Mesendoderm (in vitro differentiated cells): ENCODE measurements around the gene TNIP1. TPM values are rescaled to one million over a fixed set of nuclear protein-coding genes. Genes with fewer than 3 reads are reported as not detected.

Source experiments
- DNase-seq: peaks from one replicate; pipeline ENCODE4 v3.0.0; 2013
- H2AK5ac ChIP-seq: 2 replicates; pipeline ENCODE4 v1.6.1; 2013; ENCODE audit warnings: low read length, inconsistent platforms
- H2BK120ac ChIP-seq: 2 replicates; pipeline ENCODE4 v1.6.1; 2013; ENCODE audit warnings: low read depth, mild to moderate bottlenecking, low read length, moderate library complexity, mixed read lengths
- H2BK15ac ChIP-seq: replicated peaks from 2 replicates; pipeline ENCODE4 v1.6.1; 2013; ENCODE audit warnings: low read depth, mild to moderate bottlenecking, moderate library complexity
- H2BK5ac ChIP-seq: 2 replicates; pipeline ENCODE4 v1.6.1; 2013; ENCODE audit warnings: low read length, inconsistent platforms
- H3K18ac ChIP-seq: 2 replicates; pipeline ENCODE4 v1.6.1; 2013; ENCODE audit warnings: mild to moderate bottlenecking, low read length, mixed read lengths
- H3K23ac ChIP-seq: one replicate; pipeline ENCODE4 v1.6.1; 2013; ENCODE audit warnings: low read length
- H3K27ac ChIP-seq: 2 replicates; pipeline ENCODE4 v1.5.1; 2013; ENCODE audit warnings: low read depth, mild to moderate bottlenecking, inconsistent platforms, low read length, moderate library complexity
- H3K27me3 ChIP-seq: 2 replicates; pipeline ENCODE4 v1.6.1; 2013; ENCODE audit warnings: low read length, control low read depth, mild to moderate bottlenecking, inconsistent platforms; ENCODE audit not compliant: insufficient read depth, poor library complexity
- H3K36me3 ChIP-seq: 2 replicates; pipeline ENCODE4 v1.6.1; 2013; ENCODE audit warnings: low read length, inconsistent platforms; ENCODE audit not compliant: control insufficient read depth, insufficient read depth
- H3K4ac ChIP-seq: one replicate; pipeline ENCODE4 v1.6.1; 2013; ENCODE audit warnings: low read depth, mild to moderate bottlenecking, low read length, moderate library complexity
- H3K4me1 ChIP-seq: 2 replicates; pipeline ENCODE4 v1.6.1; 2013; ENCODE audit warnings: low read depth, low read length, inconsistent platforms; ENCODE audit not compliant: control insufficient read depth
- H3K4me2 ChIP-seq: 2 replicates; pipeline ENCODE4 v1.6.1; 2013; ENCODE audit warnings: low read length
- H3K4me3 ChIP-seq: 2 replicates; pipeline ENCODE4 v1.5.1; 2013; ENCODE audit warnings: mild to moderate bottlenecking, low read length
- H3K56ac ChIP-seq: one replicate; pipeline ENCODE4 v1.6.1; 2013; ENCODE audit warnings: low read length
- H3K79me1 ChIP-seq: 2 replicates; pipeline ENCODE4 v1.6.1; 2013; ENCODE audit warnings: low read length, inconsistent platforms
- H3K79me2 ChIP-seq: 2 replicates; pipeline ENCODE4 v1.6.1; 2013; ENCODE audit warnings: mild to moderate bottlenecking, low read length; ENCODE audit not compliant: control insufficient read depth, insufficient read depth
- H3K9ac ChIP-seq: 2 replicates; pipeline ENCODE4 v1.6.1; 2013; ENCODE audit warnings: low read length, inconsistent platforms
- H4K5ac ChIP-seq: one replicate; pipeline ENCODE4 v1.6.1; 2013; ENCODE audit warnings: low read length
- H4K8ac ChIP-seq: one replicate; pipeline ENCODE4 v1.6.1; 2013; ENCODE audit warnings: low read depth, mild to moderate bottlenecking, control low read depth, low read length, moderate library complexity
- WGBS: extraction: QIAGEN DNeasy Blood & Tissue Kit; methylation state at CpG from one replicate; pipeline ENCODE4 v1.1.7; 2013; ENCODE audit warnings: low lambda C conversion rate, missing lambda C conversion rate; ENCODE audit not compliant: insufficient coverage; ENCODE audit errors: extremely low coverage; 5-methylcytosine and 5-hydroxymethylcytosine counted together
- polyA plus RNA-seq, 2 experiments: library from polyadenylated mRNA; stranded (reverse); fragments of 200-250 nt; gene quantifications; one replicate each; pipeline ENCODE4 v1.2.3, GENCODE V29; 2013

Gene TNIP1
- polyA plus RNA-seq (2013, experiment 1 of 2), result 13.7 TPM
- polyA plus RNA-seq (2013, experiment 2 of 2), result 14.2 TPM

- H3K4ac ChIP-seq, result peak within 1 kb of the TSS; percentile 87
- H3K27me3 ChIP-seq, result no peaks in the 10 kb centered on the region
- DNase-seq, result peak; percentile 87
- peaks cover 3% of the 10 kb centered on the region for H3K4me1 ChIP-seq
- no peaks in the 10 kb centered on the region for H3K79me2 ChIP-seq
- no peak within 1 kb of the TSS for H2BK120ac ChIP-seq
- peak within 1 kb of the TSS; percentile 94 for H3K18ac ChIP-seq
- H4K8ac ChIP-seq, result peak within 1 kb of the TSS; percentile 82
- peak within 1 kb of the TSS; percentile 66 for H3K4me2 ChIP-seq
- H2BK15ac ChIP-seq, result no peak within 1 kb of the TSS
- H3K9ac ChIP-seq, result peak within 1 kb of the TSS; percentile 88
- H3K27ac ChIP-seq, result peak within 1 kb of the TSS; percentile 92
- no peak within 1 kb of the TSS for H2BK5ac ChIP-seq
- WGBS, result no CpG with 5 or more reads among the region's 86 CpGs
- no peak within 1 kb of the TSS for H2AK5ac ChIP-seq
- H3K4me3 ChIP-seq, result peak within 1 kb of the TSS; percentile 64
- no peaks in the 10 kb centered on the region for H3K36me3 ChIP-seq
- peaks cover 6% of the 10 kb centered on the region for H3K79me1 ChIP-seq
- peak within 1 kb of the TSS; percentile 94 for H3K56ac ChIP-seq
- no peak within 1 kb of the TSS for H4K5ac ChIP-seq
- H3K23ac ChIP-seq, result no peak within 1 kb of the TSS
Measured at GRCh38 chr5:151080613-151081430, at the start of gene TNIP1. Gene TNIP1 (minus strand): TSS chr5:151081034. CDS start chr5:151065095, 15,939 bp downstream.

- no peak overlapping the region for H4K8ac ChIP-seq
- DNase-seq, result no peak
- no peak overlapping the region for H3K18ac ChIP-seq
- no peak overlapping the region for H3K4ac ChIP-seq
- H3K9ac ChIP-seq, result no peak overlapping the region
- no peaks in the 10 kb centered on the region for H3K79me1 ChIP-seq
- no peak overlapping the region for H2BK120ac ChIP-seq
- no peak overlapping the region for H3K4me3 ChIP-seq
- peaks cover 41% of the 10 kb centered on the region for H3K36me3 ChIP-seq
- no CpG with 5 or more reads among the region's 8 CpGs for WGBS
- no peaks in the 10 kb centered on the region for H3K4me1 ChIP-seq
- H3K27ac ChIP-seq, result no peak overlapping the region
- no peak overlapping the region for H3K4me2 ChIP-seq
- H2BK15ac ChIP-seq, result no peak overlapping the region
- no peaks in the 10 kb centered on the region for H3K27me3 ChIP-seq
- H2BK5ac ChIP-seq, result no peak overlapping the region
- H4K5ac ChIP-seq, result no peak overlapping the region
- no peak overlapping the region for H3K23ac ChIP-seq
- no peak overlapping the region for H3K56ac ChIP-seq
- H3K79me2 ChIP-seq, result no peaks in the 10 kb centered on the region
- H2AK5ac ChIP-seq, result no peak overlapping the region
Measured at GRCh38 chr5:151130235-151130921, 49.5 kb upstream of the TNIP1 start.

GRCh38 chr5:151128817-151129216 lies 48.0 kb upstream of the TNIP1 start:
- Histone ChIP-seq H3K23ac (no peak overlapping the region), H3K56ac (no peak overlapping the region)

GRCh38 chr5:151127926-151128325 lies 47.1 kb upstream of the TNIP1 start:
- Histone ChIP-seq H3K18ac (no peak overlapping the region), H3K36me3 (peaks cover 36% of the 10 kb centered on the region)

More at GRCh38 chr5:151128817-151129216, 48.0 kb upstream of the TNIP1 start:
- Histone ChIP-seq H3K79me2 (no peaks in the 10 kb centered on the region), H3K4me1 (no peaks in the 10 kb centered on the region), H2BK5ac (no peak overlapping the region), H3K4me2 (no peak overlapping the region), H3K4me3 (no peak overlapping the region), H3K4ac (no peak overlapping the region), H3K79me1 (no peaks in the 10 kb centered on the region), H2AK5ac (no peak overlapping the region), H3K27me3 (no peaks in the 10 kb centered on the region), H2BK15ac (no peak overlapping the region), H3K27ac (no peak overlapping the region), H2BK120ac (no peak overlapping the region), H3K18ac (no peak overlapping the region), H4K8ac (no peak overlapping the region), H4K5ac (no peak overlapping the region), H3K9ac (no peak overlapping the region), H3K36me3 (peaks cover 32% of the 10 kb centered on the region)
- no CpG with 5 or more reads among the region's 4 CpGs for WGBS
- no peak for DNase-seq

GRCh38 chr5:151126199-151126645 lies 45.4 kb upstream of the TNIP1 start:
- no peak overlapping the region for H2AK5ac ChIP-seq
- H3K4me3 ChIP-seq, result no peak overlapping the region
- H3K27ac ChIP-seq, result no peak overlapping the region
- DNase-seq, result peak; percentile 72
- H2BK15ac ChIP-seq, result no peak overlapping the region
- H3K4ac ChIP-seq, result no peak overlapping the region
- no peak overlapping the region for H4K5ac ChIP-seq
- H3K9ac ChIP-seq, result no peak overlapping the region
- no peak overlapping the region for H2BK5ac ChIP-seq
- no peaks in the 10 kb centered on the region for H3K4me1 ChIP-seq
- H4K8ac ChIP-seq, result no peak overlapping the region
- H3K4me2 ChIP-seq, result no peak overlapping the region
- no peaks in the 10 kb centered on the region for H3K27me3 ChIP-seq
- peaks cover 38% of the 10 kb centered on the region for H3K36me3 ChIP-seq
- H3K18ac ChIP-seq, result no peak overlapping the region
- no peak overlapping the region for H2BK120ac ChIP-seq
- no CpG with 5 or more reads among the region's 9 CpGs for WGBS
- H3K79me2 ChIP-seq, result no peaks in the 10 kb centered on the region
- H3K79me1 ChIP-seq, result no peaks in the 10 kb centered on the region
- no peak overlapping the region for H3K23ac ChIP-seq
- H3K56ac ChIP-seq, result no peak overlapping the region

More at GRCh38 chr5:151127926-151128325, 47.1 kb upstream of the TNIP1 start:
- no peak overlapping the region for H2BK15ac ChIP-seq
- no peak overlapping the region for H3K27ac ChIP-seq
- no peaks in the 10 kb centered on the region for H3K79me1 ChIP-seq
- WGBS, result no CpG with 5 or more reads among the region's 8 CpGs
- H2BK5ac ChIP-seq, result no peak overlapping the region
- H2BK120ac ChIP-seq, result no peak overlapping the region
- no peak overlapping the region for H4K8ac ChIP-seq
- no peaks in the 10 kb centered on the region for H3K4me1 ChIP-seq
- no peak overlapping the region for H2AK5ac ChIP-seq
- no peak overlapping the region for H3K56ac ChIP-seq
- no peak overlapping the region for H4K5ac ChIP-seq
- H3K4me3 ChIP-seq, result no peak overlapping the region
- no peaks in the 10 kb centered on the region for H3K27me3 ChIP-seq
- H3K23ac ChIP-seq, result no peak overlapping the region
- H3K79me2 ChIP-seq, result no peaks in the 10 kb centered on the region
- H3K9ac ChIP-seq, result no peak overlapping the region
- DNase-seq, result no peak
- H3K4me2 ChIP-seq, result no peak overlapping the region
- H3K4ac ChIP-seq, result no peak overlapping the region
